Measurements from ENCODE around the gene TMEM33.

The TMEM33 gene

GRCh38 chr4:41990365-41991111, 55.3 kb downstream of the TMEM33 start, which contains the start of gene SLC30A9:
TSS of gene SLC30A9 (plus strand) at chr4:41990530. CDS start at chr4:41990652, 122 bp downstream.
- DNase-seq = peak; percentile 94
- in situ Hi-C loops (cut with MboI; ENCODE audit: low pct_unique_long_range_greater_than_20kb, low sequenced_read_pairs) = no loop called here

GRCh38 chr4:41991916-41992767, 56.9 kb downstream of the TMEM33 start:
- in situ Hi-C loops (cut with MboI; ENCODE audit: low pct_unique_long_range_greater_than_20kb, low sequenced_read_pairs) = no loop called here
- peak; percentile 17 for DNase-seq

DNA sequence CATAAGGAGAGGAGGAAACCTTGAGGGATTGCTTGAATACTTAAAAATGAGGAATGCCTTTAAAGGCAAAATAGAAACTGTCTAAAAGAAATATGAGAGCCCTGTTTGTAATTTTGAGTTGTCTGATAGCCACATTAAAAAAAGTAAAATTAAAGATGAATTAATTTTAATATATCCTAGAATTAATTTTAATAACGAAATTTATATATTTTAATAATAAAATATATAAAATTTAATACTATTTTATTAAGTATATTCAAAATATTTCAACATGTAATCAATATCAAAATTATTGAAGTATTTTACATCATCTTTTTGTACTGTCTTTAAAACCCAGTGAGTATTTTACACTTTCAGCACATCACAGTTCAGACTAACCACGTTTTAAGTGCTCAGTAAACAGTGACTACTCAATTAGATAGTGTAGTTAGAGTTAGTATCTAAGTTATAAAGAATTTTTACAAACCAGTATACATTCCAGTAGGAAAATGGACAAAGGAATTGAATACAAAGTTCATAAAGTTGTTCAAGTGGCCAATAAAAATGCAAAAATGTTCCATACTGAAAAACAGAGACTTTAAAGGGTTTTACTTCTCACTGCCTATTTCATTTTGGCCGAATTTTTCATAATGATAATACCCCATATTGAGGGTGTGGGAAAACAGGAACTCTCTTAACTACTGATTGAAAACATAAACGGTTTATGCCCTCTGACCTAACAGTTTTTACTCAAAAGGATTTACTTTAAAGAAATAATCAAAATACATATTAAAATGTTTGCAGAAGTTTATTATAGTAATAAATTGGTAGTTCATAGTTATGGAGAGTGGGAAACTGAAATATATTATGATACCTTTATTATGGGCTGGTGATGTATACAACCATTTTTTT, 58.0 kb downstream of the TMEM33 start:
- DNase-seq = peak; percentile 14
- in situ Hi-C loops (cut with MboI; ENCODE audit: low pct_unique_long_range_greater_than_20kb, low sequenced_read_pairs) = no loop called here

DNA sequence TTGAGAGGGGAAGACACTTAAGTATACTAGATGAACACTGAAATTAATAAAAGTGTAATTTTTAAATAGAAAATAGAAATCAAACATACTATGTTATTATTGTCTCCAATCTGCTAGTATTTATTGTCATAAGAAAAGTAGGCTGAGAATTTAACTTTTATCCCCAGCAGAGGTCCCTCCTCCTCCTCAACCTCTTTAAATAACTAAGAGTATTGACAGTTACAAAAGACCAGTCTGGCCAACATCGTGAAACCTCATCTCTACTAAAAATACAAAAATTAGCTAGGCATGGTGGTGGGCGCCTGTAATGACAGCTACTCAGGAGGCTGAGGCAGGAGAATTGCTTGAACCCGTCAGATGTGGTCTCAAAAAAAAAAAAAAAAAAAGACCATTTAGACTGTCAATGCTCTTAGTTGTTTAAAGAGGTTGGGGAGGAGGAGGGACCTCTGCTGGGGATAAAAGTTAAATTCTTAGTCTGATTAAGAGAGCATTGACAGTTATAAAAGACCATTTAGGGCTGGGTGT, 59.3 kb downstream of the TMEM33 start:
- in situ Hi-C loops (cut with MboI; ENCODE audit: low pct_unique_long_range_greater_than_20kb, low sequenced_read_pairs) = no loop called here
- DNase-seq = peak; percentile 30

DNA sequence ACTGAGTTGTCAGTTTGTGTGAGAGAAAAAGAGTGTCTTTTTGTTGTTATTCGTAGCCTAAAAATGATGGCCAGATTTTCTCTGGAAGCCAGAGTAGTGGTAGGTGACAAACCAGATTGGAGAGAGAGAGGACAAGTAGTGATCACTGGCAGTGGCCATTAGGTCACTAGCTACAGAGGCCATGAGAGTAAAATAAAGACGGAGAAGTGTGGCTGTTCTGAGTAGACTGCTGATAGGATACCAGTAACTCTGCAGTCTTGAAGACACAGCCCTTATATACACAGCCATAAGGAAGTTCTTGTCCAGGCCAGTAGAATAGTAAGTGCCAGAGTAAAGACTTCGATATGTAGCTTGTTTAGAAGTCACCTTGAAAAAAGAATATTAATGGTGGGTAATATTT, 62.8 kb downstream of the TMEM33 start:
- no peak for DNase-seq
- in situ Hi-C loops (cut with MboI; ENCODE audit: low pct_unique_long_range_greater_than_20kb, low sequenced_read_pairs) = no loop called here

DNA sequence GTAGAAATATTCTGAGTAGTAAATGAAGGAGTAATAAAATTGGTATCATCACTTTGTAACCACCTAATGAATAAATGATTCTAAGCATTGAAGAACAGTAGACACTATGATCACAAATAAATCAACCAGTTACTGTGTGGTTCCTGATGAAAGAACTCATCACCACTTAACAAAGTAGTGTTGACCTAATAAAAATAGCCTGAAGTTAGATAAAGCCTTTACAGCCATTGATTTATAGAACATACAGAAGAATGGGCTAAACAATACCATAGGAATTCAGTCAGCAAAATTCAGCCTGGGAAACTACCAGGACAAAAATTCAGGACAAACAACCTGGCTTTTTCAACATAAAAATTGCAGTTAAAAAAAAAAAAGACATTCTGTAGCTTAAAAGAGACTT, 64.1 kb downstream of the TMEM33 start:
- in situ Hi-C loops (cut with MboI; ENCODE audit: low pct_unique_long_range_greater_than_20kb, low sequenced_read_pairs) = no loop called here
- DNase-seq = no peak

GRCh38 chr4:42008011-42008786, 73.0 kb downstream of the TMEM33 start:
- in situ Hi-C loops (cut with MboI; ENCODE audit: low pct_unique_long_range_greater_than_20kb, low sequenced_read_pairs) = no loop called here
- DNase-seq = no peak
